WERI-Rb-1 (cell line): Measurements from ENCODE around the gene KRT40.
A peak's percentile ranks its signal among the peaks of the same experiment; 100 is the strongest.

Experiments
- DNase-seq: peaks from one replicate; pipeline ENCODE4 v3.0.0-alpha.2; 2020
- H3K27ac ChIP-seq: fragments of 250-450 bp; sonication (Bioruptor Pico); 2 replicates; pipeline ENCODE4 v1.5.1; 2020; ENCODE audit warnings: mild to moderate bottlenecking, moderate library complexity
- H3K27me3 ChIP-seq: fragments of 250-450 bp; sonication (Bioruptor Pico); 2 replicates; pipeline ENCODE4 v1.5.1; 2021; ENCODE audit warnings: mild to moderate bottlenecking, low read depth, moderate library complexity; ENCODE audit not compliant: insufficient read depth, severe bottlenecking
- H3K36me3 ChIP-seq: fragments of 250-450 bp; sonication (Bioruptor Pico); 2 replicates; pipeline ENCODE4 v1.5.1; 2020; ENCODE audit warnings: mild to moderate bottlenecking, moderate library complexity
- H3K4me3 ChIP-seq: 2 replicates; pipeline ENCODE4 v1.5.1; 2011; ENCODE audit warnings: low read depth, mild to moderate bottlenecking, control low read depth, low read length
- H3K9me3 ChIP-seq: fragments of 250-450 bp; sonication (Bioruptor Pico); 2 replicates; pipeline ENCODE4 v1.5.1; 2021; ENCODE audit warnings: mild to moderate bottlenecking, moderate library complexity; ENCODE audit not compliant: severe bottlenecking
- CTCF ChIP-seq: IDR thresholded peaks from 2 replicates; pipeline ENCODE4 v1.5.1; 2011; ENCODE audit warnings: low read depth, mild to moderate bottlenecking, control low read depth, inconsistent platforms, low read length

Gene KRT40

GRCh38 chr17:41019415-41019814 is 35.3 kb upstream of the KRT40 start:
- no peak for TF ChIP-seq CTCF
- H3K27me3 ChIP-seq, result no peaks in the 10 kb centered on the region
- H3K36me3 ChIP-seq, result no peaks in the 10 kb centered on the region
- no peak overlapping the region for H3K27ac ChIP-seq
- DNase-seq, result no peak
- peaks cover 3% of the 10 kb centered on the region for H3K9me3 ChIP-seq
- H3K4me3 ChIP-seq, result no peak overlapping the region

GRCh38 chr17:41018541-41018940 is 34.4 kb upstream of the KRT40 start:
- Histone ChIP-seq H3K4me3 (no peak overlapping the region), H3K9me3 (peaks cover 3% of the 10 kb centered on the region), H3K27ac (no peak overlapping the region), H3K36me3 (no peaks in the 10 kb centered on the region), H3K27me3 (no peaks in the 10 kb centered on the region)
- DNase-seq, result no peak
- TF ChIP-seq CTCF, result no peak

GRCh38 chr17:41016578-41017215 is 32.6 kb upstream of the KRT40 start:
- Histone ChIP-seq H3K36me3 (no peaks in the 10 kb centered on the region), H3K4me3 (no peak overlapping the region), H3K27ac (no peak overlapping the region), H3K27me3 (no peaks in the 10 kb centered on the region), H3K9me3 (peaks cover 3% of the 10 kb centered on the region)
- TF ChIP-seq CTCF, result no peak
- DNase-seq, result no peak

GRCh38 chr17:41015454-41015853 is 31.3 kb upstream of the KRT40 start:
- H3K27ac ChIP-seq, result no peak overlapping the region
- no peak for TF ChIP-seq CTCF
- no peak for DNase-seq
- no peaks in the 10 kb centered on the region for H3K9me3 ChIP-seq
- no peak overlapping the region for H3K4me3 ChIP-seq
- H3K27me3 ChIP-seq, result no peaks in the 10 kb centered on the region
- H3K36me3 ChIP-seq, result no peaks in the 10 kb centered on the region

GRCh38 chr17:41013606-41014005 is 29.5 kb upstream of the KRT40 start:
- TF ChIP-seq CTCF, result no peak
- H3K36me3 ChIP-seq, result no peaks in the 10 kb centered on the region
- H3K4me3 ChIP-seq, result no peak overlapping the region

GRCh38 chr17:41013181-41013580 is 29.1 kb upstream of the KRT40 start:
- no peak for TF ChIP-seq CTCF
- Histone ChIP-seq H3K27ac (peak overlapping the region; percentile 68), H3K9me3 (no peaks in the 10 kb centered on the region), H3K4me3 (no peak overlapping the region), H3K27me3 (no peaks in the 10 kb centered on the region), H3K36me3 (no peaks in the 10 kb centered on the region)
- DNase-seq, result no peak

More at GRCh38 chr17:41013606-41014005, 29.5 kb upstream of the KRT40 start:
- DNase-seq, result peak; percentile 12
- Histone ChIP-seq H3K27me3 (no peaks in the 10 kb centered on the region), H3K9me3 (no peaks in the 10 kb centered on the region), H3K27ac (peak overlapping the region; percentile 68; the same call in 1 of the 2 replicates)
